K562 (cell line): Measurements from ENCODE around the gene OBSCN. TPM values are rescaled to one million over a fixed set of nuclear protein-coding genes. Genes with fewer than 3 reads are reported as not detected.

ENCODE experiments used
- ATAC-seq: fragments of 200-7000 bp; cut with Tn5 transposase; 3 replicates; pipeline ENCODE4 v1.9.1; 2020; ENCODE audit warnings: moderate library complexity
- BruUV-seq: library from RNA; stranded (reverse); fragments of 400-500 nt; replicated peaks from 2 replicates; lab custom pipeline; 2021; lab: Mats Ljungman, UMichigan
- CTCF ChIA-PET: fragments of 300-600 bp; formaldehyde crosslinking; extraction: SDS; loops from one replicate; lab custom pipeline; 2021; ENCODE audit warnings: low intra/inter-chr PET ratio; lab: Yijun Ruan, JAX
- POLR2A ChIA-PET: fragments of 300-600, 350-650 bp; sonication (Branson Sonifier 250); formaldehyde crosslinking; extraction: SDS; loops from one replicate; lab custom pipeline; 2021; ENCODE audit warnings: antibody characterized with exemption, inconsistent platforms; lab: Yijun Ruan, JAX
- DNase-seq, 4 experiments: peaks; one replicate each; pipeline versions ENCODE4 v3.0.0 to v3.0.0-alpha.2; 2011 to 2018; ENCODE audit warnings: low spot score in 3 of 4, mixed read lengths in 3 of 4; ENCODE audit errors: extremely low read depth in 1 of 4
- FAIRE-seq: peaks from 2 replicates; lab custom pipeline; 2011; peaks lifted over from hg19 to GRCh38; lab: Jason Lieb, UNC
- H2AFZ ChIP-seq: 2 replicates; pipeline ENCODE4 v1.6.0; 2011; ENCODE audit warnings: low read depth, low read length, control low read depth, inconsistent platforms
- H3K27ac ChIP-seq: fragments of 200-600 bp; 3 replicates; pipeline ENCODE4 v1.8.0; 2011; ENCODE audit warnings: low read depth, mild to moderate bottlenecking, control low read depth, inconsistent platforms, low read length, moderate library complexity, mixed read lengths; ENCODE audit errors: extremely low read depth
- H3K27me3 ChIP-seq, 2 experiments: fragments of 300-600 bp in 1 of 2; 2 replicates in 1 of 2; 3 replicates in 1 of 2; pipeline versions ENCODE4 v1.6.0 to v1.8.0; 2011; ENCODE audit warnings: inconsistent platforms in 2 of 2, low read length in 2 of 2, mild to moderate bottlenecking in 1 of 2, mixed read lengths in 1 of 2, moderate library complexity in 1 of 2; ENCODE audit not compliant: control insufficient read depth in 2 of 2, insufficient read depth in 2 of 2
- H3K36me3 ChIP-seq: fragments of 300-600 bp; 3 replicates; pipeline ENCODE4 v1.8.0; 2011; ENCODE audit warnings: mild to moderate bottlenecking, low read length, inconsistent platforms; ENCODE audit not compliant: control insufficient read depth, insufficient read depth
- H3K4me1 ChIP-seq, 2 experiments: fragments of 200-600 bp in 1 of 2; replicated peaks in 1 of 2; 2 replicates in 1 of 2; 3 replicates in 1 of 2; pipeline versions ENCODE4 v1.5.1 to v1.8.0; 2011; ENCODE audit warnings: inconsistent platforms in 2 of 2, low read length in 2 of 2, mild to moderate bottlenecking in 1 of 2, mixed read lengths in 1 of 2, moderate library complexity in 1 of 2; ENCODE audit not compliant: control insufficient read depth in 2 of 2, insufficient read depth in 2 of 2
- H3K4me2 ChIP-seq: 2 replicates; pipeline ENCODE4 v1.6.1; 2011; ENCODE audit warnings: low read length, control low read depth, inconsistent platforms, mixed read lengths; ENCODE audit not compliant: insufficient read depth
- H3K4me3 ChIP-seq: fragments of 200-600 bp; sonication (generic), shearing (Covaris generic); 2 replicates; pipeline ENCODE4 v1.5.1; 2016; ENCODE audit warnings: control low read depth, inconsistent platforms
- H3K79me2 ChIP-seq: fragments of 200-600 bp; 3 replicates; pipeline ENCODE4 v1.8.0; 2011; ENCODE audit warnings: low read length, inconsistent platforms; ENCODE audit not compliant: control insufficient read depth, insufficient read depth
- H3K9ac ChIP-seq, 2 experiments: 2 replicates each; pipeline versions ENCODE4 v1.6.0 to v1.6.1; 2011; ENCODE audit warnings: low read depth in 2 of 2, low read length in 2 of 2, control low read depth in 1 of 2, inconsistent platforms in 1 of 2, mild to moderate bottlenecking in 1 of 2, mixed read lengths in 1 of 2; ENCODE audit not compliant: insufficient read depth in 1 of 2
- H3K9me1 ChIP-seq: one replicate; pipeline ENCODE4 v1.6.0; 2011; ENCODE audit warnings: inconsistent platforms, mild to moderate bottlenecking, low read length, moderate library complexity; ENCODE audit not compliant: control insufficient read depth, insufficient read depth
- H3K9me3 ChIP-seq: replicated peaks from 2 replicates; pipeline ENCODE4 v1.5.1; 2011; ENCODE audit warnings: low read depth, low read length, inconsistent platforms; ENCODE audit not compliant: control insufficient read depth, insufficient read depth
- H4K20me1 ChIP-seq: replicated peaks from 2 replicates; pipeline ENCODE4 v1.6.1; 2011; ENCODE audit warnings: low read length, inconsistent platforms, mixed read lengths; ENCODE audit not compliant: control insufficient read depth, insufficient read depth
- BHLHE40 ChIP-seq: IDR thresholded peaks from 2 replicates; pipeline ENCODE4 v1.6.1; 2011; ENCODE audit warnings: low read length, improper control_type of control experiment
- CCNT2 ChIP-seq: IDR thresholded peaks from 2 replicates; pipeline ENCODE4 v1.6.1; 2011; ENCODE audit warnings: borderline replicate concordance, low read depth, mild to moderate bottlenecking, moderate library complexity, mixed read lengths, low read length; ENCODE audit not compliant: insufficient read length; ENCODE audit errors: extremely low read depth
- FOXK2 ChIP-seq, 2 experiments: fragments of 450-650 bp; IDR thresholded peaks in 1 of 2; conservative IDR thresholded peaks in 1 of 2; 2 replicates each; pipeline ENCODE4 v1.6.1; 2016; ENCODE audit warnings: low read depth in 2 of 2, mild to moderate bottlenecking in 1 of 2
- FOXP1 ChIP-seq: sonication (generic); formaldehyde crosslinking; IDR thresholded peaks from 2 replicates; pipeline ENCODE4 v1.8.0; 2022; ENCODE audit warnings: mild to moderate bottlenecking, missing genetic modification reagents
- MNT ChIP-seq, 2 experiments: fragments of 450-650 bp; conservative IDR thresholded peaks; 2 replicates each; pipeline ENCODE4 v1.6.1; 2017; ENCODE audit warnings: mild to moderate bottlenecking in 2 of 2, moderate library complexity in 2 of 2
- MYC ChIP-seq, 2 experiments: fragments of 250-450 bp in 1 of 2; sonication (Bioruptor Pico) in 1 of 2; IDR thresholded peaks; 2 replicates each; pipeline versions ENCODE4 v1.5.1 to v1.6.1; 2012 to 2021; ENCODE audit warnings: low read depth in 2 of 2, borderline replicate concordance in 1 of 2, improper control_type of control experiment in 1 of 2, low read length in 1 of 2, mild to moderate bottlenecking in 1 of 2, moderate library complexity in 1 of 2
- NCOA6 ChIP-seq: fragments of 450-650 bp; IDR thresholded peaks from 2 replicates; pipeline ENCODE4 v1.6.1; 2017; ENCODE audit warnings: mild to moderate bottlenecking
- NR3C1 ChIP-seq: sonication (generic); formaldehyde crosslinking; IDR thresholded peaks from 2 replicates; pipeline ENCODE4 v1.8.1; 2022; ENCODE audit warnings: missing genetic modification reagents
- TEAD4 ChIP-seq, 2 experiments: sonication (generic) in 1 of 2; formaldehyde crosslinking in 1 of 2; IDR thresholded peaks; 2 replicates each; pipeline versions ENCODE4 v1.6.1 to v1.8.0; 2012 to 2022; ENCODE audit warnings: borderline replicate concordance in 1 of 2, inconsistent platforms in 1 of 2, low read length in 1 of 2, mild to moderate bottlenecking in 1 of 2, missing genetic modification reagents in 1 of 2
- TOE1 ChIP-seq, 2 experiments: fragments of 450-650 bp in 1 of 2; sonication (generic) in 1 of 2; formaldehyde crosslinking in 1 of 2; IDR thresholded peaks; 2 replicates each; pipeline versions ENCODE4 v1.7.1 to v1.8.0; 2016 to 2022; ENCODE audit warnings: borderline replicate concordance in 2 of 2, mild to moderate bottlenecking in 2 of 2, antibody characterized with exemption in 1 of 2, inconsistent platforms in 1 of 2, low read depth in 1 of 2, missing genetic modification reagents in 1 of 2, moderate library complexity in 1 of 2
- YY1 ChIP-seq, 3 experiments: IDR thresholded peaks; 2 replicates each; pipeline ENCODE4 v1.6.1; 2011; ENCODE audit warnings: low read length in 2 of 3, mild to moderate bottlenecking in 2 of 3, moderate library complexity in 2 of 3, borderline replicate concordance in 1 of 3, control low read depth in 1 of 3, low read depth in 1 of 3; ENCODE audit not compliant: insufficient read depth in 3 of 3, insufficient replicate concordance in 2 of 3, control insufficient read depth in 1 of 3, insufficient read length in 1 of 3; ENCODE audit errors: extremely low read depth in 1 of 3
- ZFP1 ChIP-seq: fragments of 450-650 bp; formaldehyde crosslinking; IDR thresholded peaks from 2 replicates; pipeline ENCODE4 v1.4.0; 2020; ENCODE audit warnings: mild to moderate bottlenecking, mixed read lengths
- ZNF511 ChIP-seq: sonication (generic); formaldehyde crosslinking; IDR thresholded peaks from 2 replicates; pipeline ENCODE4 v1.8.0; 2022; ENCODE audit warnings: mild to moderate bottlenecking, missing genetic modification reagents
- ZNF766 ChIP-seq: fragments of 200-800 bp; sonication (Bioruptor generic); conservative IDR thresholded peaks from 2 replicates; pipeline ENCODE4 v1.6.1; 2016; ENCODE audit warnings: missing genetic modification characterization, missing compliant biosample characterization
- WGBS: fragments of 100-300 bp; shearing (Covaris generic); methylation state at CpG from one replicate; pipeline ENCODE4 v1.1.6; 2016; ENCODE audit warnings: low coverage, mixed read lengths; ENCODE audit not compliant: insufficient coverage; ENCODE audit errors: missing lambda C conversion rate; 5-methylcytosine and 5-hydroxymethylcytosine counted together
- in situ Hi-C: fragments of 300-500 bp; cut with MboI; formaldehyde crosslinking; loops from 4 replicates; pipeline ENCODE4 v1.15.0; 2018; ENCODE audit warnings: inconsistent platforms, mixed read lengths
- intact Hi-C: fragments of 100-400 bp; cut with micrococcal nuclease; formaldehyde crosslinking; loops from 2 replicates; pipeline ENCODE4 v1.14.2; 2022
- polyA plus RNA-seq, 8 experiments: library from polyadenylated mRNA; depleted of rRNA in 4 of 8; stranded (reverse) in 5 of 8; unstranded in 3 of 8; fragments of >200 nt; fragmentation: Nextera tagmentation in 2 of 8; fragmentation: Illumina TruSeq in 1 of 8; extraction: Ambion mirVana in 2 of 8; extraction: Trizol in 1 of 8; gene quantifications; 2 replicates each; pipeline versions ENCODE4 v1.2.1 to v1.2.3, GENCODE V29; 2011 to 2014; ENCODE audit warnings: inconsistent platforms in 1 of 8, missing spikeins in 1 of 8
- total RNA-seq, 7 experiments: library from RNA; depleted of rRNA in 6 of 7; stranded (reverse); fragments of >200 nt in 6 of 7; fragmentation: Illumina TruSeq in 2 of 7; extraction: Trizol in 2 of 7; gene quantifications; 2 replicates each; pipeline versions ENCODE4 v1.2.1 to v1.2.3, GENCODE V29; 2011 to 2021; ENCODE audit warnings: low replicate concordance in 1 of 7
- TF ChIP-seq, protein P1 (sequence below): fragments of 450-650 bp; IDR thresholded peaks from 2 replicates; pipeline ENCODE4 v1.6.1; 2016

OBSCN gene
- total and polyA plus RNA-seq, 9 of the 15 experiments (the other 6 are each of a cell fraction or from before 2014, with no cell fraction given) = 0.18 to 19.7 (median 3.6) TPM

DNA sequence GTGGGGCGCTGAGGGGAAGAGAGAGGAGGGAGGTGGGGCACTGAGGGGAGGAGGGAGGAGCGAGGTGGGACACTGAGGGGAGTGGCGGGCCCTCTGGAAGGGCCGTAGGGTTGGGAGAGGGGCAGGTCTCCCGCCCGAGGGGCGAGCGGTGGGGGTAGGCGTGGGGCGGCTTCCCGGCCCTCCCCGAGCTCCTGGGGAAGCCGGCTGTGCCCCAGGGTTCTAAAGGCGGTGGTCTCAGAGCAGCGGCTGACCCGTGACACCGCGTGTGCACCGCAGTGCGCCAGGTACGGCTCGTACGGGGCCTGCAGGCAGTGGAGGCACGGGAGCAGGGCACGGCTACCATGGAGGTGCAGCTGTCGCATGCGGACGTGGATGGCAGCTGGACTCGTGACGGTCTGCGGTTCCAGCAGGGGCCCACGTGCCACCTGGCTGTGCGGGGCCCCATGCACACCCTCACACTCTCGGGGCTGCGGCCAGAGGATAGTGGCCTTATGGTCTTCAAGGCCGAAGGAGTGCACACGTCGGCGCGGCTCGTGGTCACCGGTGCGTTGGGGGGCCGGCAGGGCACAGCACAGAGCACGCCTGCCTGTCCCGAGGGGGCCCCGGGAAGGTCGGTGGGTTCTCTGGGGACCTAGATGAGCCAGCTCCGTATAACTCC, 68.5 kb downstream of the OBSCN start:
- ATAC-seq (peak; percentile 2), DNase-seq (no peak), FAIRE-seq (no peak)
- Histone ChIP-seq H3K27me3 (no peaks in the 10 kb centered on the region), H3K9me1 (peaks cover 6% of the 10 kb centered on the region), H3K79me2 (peaks cover 2% of the 10 kb centered on the region; the same call in 1 of the 3 replicates), H3K4me2 (peak overlapping the region; percentile 88), H3K4me3 (peak overlapping the region; percentile 54), H3K27ac (no peak overlapping the region), H3K4me1 (peaks cover 5 to 80% of the 10 kb centered on the region in 2 experiments; a peak in 3 of 5 replicates), H4K20me1 (no peaks in the 10 kb centered on the region; the same call in 1 of the 2 replicates), H3K9ac (peak overlapping the region; percentile 8 to 91; a peak in 3 of 4 replicates), H2AFZ (peak overlapping the region; percentile 86), H3K9me3 (no peaks in the 10 kb centered on the region), H3K36me3 (peaks cover 7% of the 10 kb centered on the region; the same call in 1 of the 3 replicates)
- ChIA-PET POLR2A (interaction anchor here (0.6 to 2.3 kb wide), 9 partner anchors 8 to 181 kb away, joined by 3 to 10 read pairs (median 3); a partner anchor contains a TSS), CTCF (no interaction called here)
- no TSS peak for BruUV-seq
- WGBS = 22% methylated on average over 29 of the region's 49 CpGs
- intact Hi-C loops = no loop called here
- in situ Hi-C loops = no loop called here
- TF ChIP-seq NCOA6 (no peak), TEAD4 (IDR thresholded peaks at IDR 0.05; ENCODE audit: low read length) (no peak), TEAD4 (CRISPR knock-in tag; IDR thresholded peaks at IDR 0.05; ENCODE audit: borderline replicate concordance) (peak; percentile 79; the same call in 1 of the 2 replicates), TOE1 (IDR thresholded peaks at IDR 0.05; ENCODE audit: borderline replicate concordance) (0 out of 2 replicates have a peak, but pooled peaks have one; percentile 8), TOE1 (CRISPR knock-in tag; IDR thresholded peaks at IDR 0.05; ENCODE audit: borderline replicate concordance, low read depth) (peak; percentile 39; the same call in 1 of the 2 replicates), MNT (conservative IDR thresholded peaks at IDR 0.05) (peak in 1 of 2 experiments; percentile 24; a peak in 1 of 4 replicates), FOXK2 (conservative IDR thresholded peaks at IDR 0.05 in 1 of 2, IDR thresholded peaks at IDR 0.05 in 1 of 2; ENCODE audit: low read depth in 2 of 2) (no peak), CCNT2 (no peak), BHLHE40 (peak; percentile 55; the same call in 1 of the 2 replicates), FOXP1 (CRISPR knock-in tag) (peak; percentile 35; the same call in 1 of the 2 replicates), YY1 (IDR thresholded peaks at IDR 0.05; ENCODE audit: borderline replicate concordance in 1 of 3, control insufficient read depth in 1 of 3, extremely low read depth in 1 of 3, insufficient read depth in 3 of 3, insufficient read length in 1 of 3, insufficient replicate concordance in 2 of 3, low read depth in 1 of 3, low read length in 2 of 3) (no peak), ZNF511 (CRISPR knock-in tag) (peak; percentile 70; the same call in 1 of the 2 replicates), NR3C1 (CRISPR knock-in tag) (0 out of 2 replicates have a peak, but pooled peaks have one; percentile 14), ZNF766 (no peak), ZFP1 (no peak), MYC (IDR thresholded peaks at IDR 0.05; ENCODE audit: low read depth, low read length) (no peak), MYC (CRISPR knock-in tag; IDR thresholded peaks at IDR 0.05; ENCODE audit: borderline replicate concordance, low read depth) (peak; percentile 28; the same call in 1 of the 2 replicates)
- TF ChIP-seq, protein P1, sequence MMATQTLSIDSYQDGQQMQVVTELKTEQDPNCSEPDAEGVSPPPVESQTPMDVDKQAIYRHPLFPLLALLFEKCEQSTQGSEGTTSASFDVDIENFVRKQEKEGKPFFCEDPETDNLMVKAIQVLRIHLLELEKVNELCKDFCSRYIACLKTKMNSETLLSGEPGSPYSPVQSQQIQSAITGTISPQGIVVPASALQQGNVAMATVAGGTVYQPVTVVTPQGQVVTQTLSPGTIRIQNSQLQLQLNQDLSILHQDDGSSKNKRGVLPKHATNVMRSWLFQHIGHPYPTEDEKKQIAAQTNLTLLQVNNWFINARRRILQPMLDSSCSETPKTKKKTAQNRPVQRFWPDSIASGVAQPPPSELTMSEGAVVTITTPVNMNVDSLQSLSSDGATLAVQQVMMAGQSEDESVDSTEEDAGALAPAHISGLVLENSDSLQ = 0 out of 2 replicates have a peak, but pooled peaks have one; percentile 3
